GM19193 (cell line): ENCODE data around the gene GRIN1.
A peak's percentile ranks its signal among the peaks of the same experiment; 100 is the strongest.

ENCODE experiments used
- POLR2A ChIP-seq: IDR thresholded peaks from 4 replicates; pipeline ENCODE4 v1.6.1; 2011; ENCODE audit not compliant: insufficient read depth, insufficient read length; ENCODE audit errors: extremely low read depth

The GRIN1 gene

DNA sequence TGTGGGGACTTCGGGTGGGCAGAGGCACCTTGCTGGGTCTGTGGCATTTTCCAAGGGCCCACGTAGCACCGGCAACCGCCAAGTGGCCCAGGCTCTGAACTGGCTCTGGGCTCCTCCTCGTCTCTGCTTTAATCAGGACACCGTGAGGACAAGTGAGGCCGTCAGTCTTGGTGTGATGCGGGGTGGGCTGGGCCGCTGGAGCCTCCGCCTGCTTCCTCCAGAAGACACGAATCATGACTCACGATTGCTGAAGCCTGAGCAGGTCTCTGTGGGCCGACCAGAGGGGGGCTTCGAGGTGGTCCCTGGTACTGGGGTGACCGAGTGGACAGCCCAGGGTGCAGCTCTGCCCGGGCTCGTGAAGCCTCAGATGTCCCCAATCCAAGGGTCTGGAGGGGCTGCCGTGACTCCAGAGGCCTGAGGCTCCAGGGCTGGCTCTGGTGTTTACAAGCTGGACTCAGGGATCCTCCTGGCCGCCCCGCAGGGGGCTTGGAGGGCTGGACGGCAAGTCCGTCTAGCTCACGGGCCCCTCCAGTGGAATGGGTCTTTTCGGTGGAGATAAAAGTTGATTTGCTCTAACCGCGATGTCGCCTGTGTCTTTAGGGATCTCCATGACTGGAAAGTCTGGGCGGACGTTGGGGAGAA, 30.2 kb upstream of the GRIN1 start:
- TF ChIP-seq POLR2A, result no peak

DNA sequence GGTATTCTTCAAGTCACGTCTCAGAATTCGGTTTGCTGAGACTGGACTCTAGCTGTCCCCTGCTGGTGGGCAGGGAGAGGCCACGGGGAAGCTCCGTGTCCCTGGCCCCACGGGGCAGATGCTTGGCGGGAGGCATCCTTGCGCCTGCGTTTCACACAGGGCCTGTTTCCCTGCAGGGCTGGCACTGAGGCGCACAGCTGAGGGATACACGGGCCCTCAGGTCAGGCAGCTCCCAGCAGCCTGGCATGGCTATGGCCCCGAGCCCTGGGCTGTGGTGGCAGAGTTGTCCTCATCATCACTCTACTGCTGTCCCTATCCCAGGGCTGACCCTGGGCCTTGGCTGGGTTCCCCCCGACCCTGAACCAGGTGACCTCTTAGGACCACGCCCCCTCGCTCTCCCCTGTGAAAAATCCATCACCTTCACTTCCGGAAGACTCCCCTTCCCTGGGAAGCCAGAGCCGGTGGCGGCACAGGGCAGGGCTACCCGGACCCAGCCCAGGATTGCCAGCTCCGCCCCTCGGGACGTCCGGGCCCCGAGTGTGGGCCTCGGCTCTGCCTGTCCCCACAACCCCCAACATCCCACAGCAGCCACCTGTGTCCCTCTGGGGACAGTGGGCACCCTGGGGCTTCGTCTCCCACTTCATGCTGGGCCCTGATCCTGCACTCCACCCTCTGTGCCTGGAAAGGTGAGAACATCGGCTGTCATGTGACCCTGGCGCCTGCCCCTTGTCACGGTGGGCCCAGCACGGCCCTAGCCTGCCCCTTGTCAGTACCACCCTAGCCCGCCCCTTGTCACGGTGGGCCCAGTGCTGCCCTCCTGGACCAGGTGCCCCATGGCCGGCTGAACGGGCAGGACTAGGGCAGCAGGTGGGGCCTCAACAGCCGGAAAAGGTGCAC, 29.5 kb upstream of the GRIN1 start:
- no peak for TF ChIP-seq POLR2A

DNA sequence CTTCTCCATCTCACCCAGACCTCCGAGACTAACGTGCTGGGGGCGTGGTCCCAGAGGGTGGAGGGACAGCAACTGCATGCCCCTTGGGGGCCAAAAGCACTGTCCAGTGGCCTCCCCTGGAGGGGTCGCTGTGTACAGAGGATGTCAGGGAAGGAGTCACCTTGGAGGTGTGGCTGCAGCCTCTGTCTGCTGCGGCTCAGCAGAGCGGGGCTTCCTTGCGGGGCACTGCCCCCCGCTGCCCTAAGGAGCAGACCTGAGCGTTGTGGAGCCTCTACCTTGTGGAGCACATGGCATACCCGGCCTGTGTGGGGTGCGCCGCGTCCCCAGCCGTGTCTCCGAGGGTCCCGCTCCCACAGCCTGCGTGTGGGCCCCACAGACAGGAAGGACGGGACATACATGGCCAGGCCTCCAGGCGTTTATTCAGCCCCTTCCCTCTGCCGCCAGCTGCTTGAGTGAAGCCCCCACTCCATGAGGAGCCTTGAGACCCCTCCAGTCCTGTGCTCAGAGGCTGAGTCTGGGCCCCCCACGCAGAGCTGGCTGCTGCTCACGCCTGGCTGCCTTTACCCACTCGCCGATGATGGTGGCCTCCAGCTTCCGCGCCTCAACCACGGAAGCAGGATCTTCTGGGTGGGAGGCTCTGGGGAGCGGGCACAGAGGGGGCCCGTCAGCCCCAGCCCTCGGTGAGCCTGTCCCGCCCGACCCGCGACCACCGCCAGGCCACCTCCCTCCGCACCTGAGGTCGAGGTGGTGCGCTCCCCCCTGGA, 28.6 kb upstream of the GRIN1 start:
- TF ChIP-seq POLR2A, result no peak

DNA sequence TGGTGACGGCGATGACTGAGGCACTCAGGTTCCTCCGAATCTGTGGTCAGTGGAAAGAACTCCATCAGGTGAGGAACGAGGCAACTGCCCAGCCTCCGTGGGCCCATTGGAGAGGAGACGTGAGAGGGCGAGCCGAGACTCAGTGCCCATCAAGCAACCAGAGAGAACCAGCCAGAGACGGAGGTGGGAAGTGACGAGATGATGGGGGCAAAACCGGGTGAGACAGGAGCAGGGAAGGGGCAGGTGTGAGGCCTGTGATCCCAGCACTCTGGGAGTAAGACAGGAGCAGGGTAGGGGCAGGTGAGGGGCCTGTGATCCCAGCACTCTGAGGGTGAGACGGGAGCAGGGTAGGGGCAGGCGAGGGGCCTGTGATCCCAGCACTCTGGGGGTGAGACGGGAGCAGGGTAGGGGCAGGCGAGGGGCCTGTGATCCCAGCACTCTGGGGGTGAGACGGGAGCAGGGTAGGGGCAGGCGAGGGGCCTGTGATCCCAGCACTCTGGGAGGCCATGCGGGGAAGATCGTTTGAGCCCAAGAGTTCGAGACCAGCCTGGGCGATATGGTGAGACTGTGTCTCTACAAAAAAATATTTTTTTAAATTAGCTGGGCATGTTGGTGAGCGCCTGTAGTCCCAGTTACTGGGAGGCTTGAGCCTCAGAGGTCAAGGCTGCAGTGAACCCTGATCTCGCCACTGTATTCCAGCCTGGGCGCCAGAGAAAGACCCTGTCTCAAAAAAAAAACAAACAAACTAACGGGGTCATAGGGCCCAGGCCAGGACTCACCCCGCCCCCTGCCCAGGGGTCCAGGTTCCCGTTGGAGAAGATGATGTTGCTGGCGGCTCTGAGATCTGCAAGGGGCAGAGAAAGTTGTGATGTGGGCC, 27.8 kb upstream of the GRIN1 start:
- TF ChIP-seq POLR2A, result no peak

GRCh38 chr9:137111788-137112563, 27.0 kb upstream of the GRIN1 start:
- no peak for TF ChIP-seq POLR2A

DNA sequence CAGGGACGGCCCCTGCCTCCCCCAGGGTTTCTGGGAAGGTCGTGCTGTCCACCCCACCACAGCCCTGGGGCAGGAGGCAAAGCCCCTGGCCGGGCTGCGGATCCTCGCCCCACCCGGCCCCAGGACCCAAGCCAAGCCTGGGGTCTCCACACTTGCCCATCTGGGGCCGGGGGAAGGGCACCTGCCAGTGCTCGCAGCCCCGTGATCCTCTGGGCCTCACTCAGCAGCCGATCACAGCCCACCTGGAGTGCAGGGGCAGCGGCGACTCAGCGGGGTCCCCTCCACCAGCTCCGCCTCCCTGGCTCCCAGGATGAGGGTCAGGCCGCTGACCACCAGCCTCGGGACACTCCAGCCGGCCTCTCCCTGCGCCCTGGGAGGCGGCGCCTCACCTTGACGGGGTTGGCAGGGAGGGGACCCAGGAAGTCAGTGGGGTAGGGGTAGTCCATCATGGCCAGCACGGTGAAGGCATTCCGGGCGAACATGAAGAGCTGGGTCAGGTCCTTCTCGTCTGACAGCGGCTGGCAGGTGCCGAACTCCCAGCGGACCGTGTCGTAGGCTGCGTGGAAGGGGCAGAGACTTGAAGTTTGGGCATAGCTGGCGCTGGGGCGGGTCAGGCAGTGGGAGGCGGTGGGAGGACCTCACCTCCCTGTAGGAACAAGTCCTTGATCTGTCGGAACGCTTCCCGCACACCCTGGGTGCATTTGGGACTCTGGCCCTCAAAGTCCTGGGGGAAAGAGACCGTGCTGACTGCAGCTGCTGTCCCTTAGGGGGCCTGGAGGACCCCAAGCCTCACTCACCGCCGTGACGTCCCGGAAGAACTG, 26.2 kb upstream of the GRIN1 start:
- TF ChIP-seq POLR2A, result no peak

DNA sequence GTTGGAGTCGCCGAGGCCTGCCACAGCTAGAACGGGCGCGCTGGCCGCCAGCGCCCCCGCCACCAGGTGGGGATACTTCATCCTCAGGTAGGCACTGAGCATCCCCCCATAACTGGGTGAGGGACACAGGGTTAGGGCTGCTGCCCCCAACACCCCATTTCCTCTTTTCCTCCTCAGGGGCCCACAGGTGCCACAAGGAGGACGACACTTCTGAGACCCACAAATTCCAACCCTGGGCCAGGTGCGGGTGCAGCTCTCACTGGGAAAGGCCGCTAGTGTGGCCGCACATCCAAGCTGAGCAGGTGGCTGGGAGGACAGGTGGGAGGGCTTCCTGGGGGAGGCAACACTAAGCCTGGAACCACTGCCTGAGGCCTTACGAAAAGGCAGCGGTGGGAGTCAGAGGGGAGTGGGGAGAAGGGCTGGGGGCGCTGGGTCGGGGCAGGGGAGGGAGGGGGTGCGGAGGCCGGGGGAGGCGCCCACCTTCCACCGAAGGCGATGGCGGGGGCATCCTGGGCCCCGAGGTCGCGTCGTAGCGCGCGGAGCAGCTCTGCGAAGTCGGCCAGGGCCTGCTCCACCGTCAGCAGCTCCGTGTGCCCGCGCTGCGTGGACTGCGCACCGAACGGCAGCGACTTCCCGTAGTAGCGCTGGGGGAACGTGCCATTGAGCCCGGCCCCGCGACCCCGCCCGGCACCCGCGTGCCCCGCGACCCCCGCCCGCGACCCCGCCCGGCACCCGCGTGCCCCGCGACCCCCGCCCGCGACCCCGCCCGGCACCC, 25.4 kb upstream of the GRIN1 start:
- no peak for TF ChIP-seq POLR2A

GRCh38 chr9:137114220-137114612, 24.7 kb upstream of the GRIN1 start:
- no peak for TF ChIP-seq POLR2A

- peak; percentile 73 for TF ChIP-seq POLR2A
Observed at GRCh38 chr9:137114613-137115393, 24.2 kb upstream of the GRIN1 start, which contains the start of gene DPP7. Gene DPP7, minus strand, starts transcription at chr9:137114733. Its CDS starts 20 bp downstream, at chr9:137114713.

- TF ChIP-seq POLR2A, result no peak
Observed at GRCh38 chr9:137115394-137116026, 23.4 kb upstream of the GRIN1 start.

DNA sequence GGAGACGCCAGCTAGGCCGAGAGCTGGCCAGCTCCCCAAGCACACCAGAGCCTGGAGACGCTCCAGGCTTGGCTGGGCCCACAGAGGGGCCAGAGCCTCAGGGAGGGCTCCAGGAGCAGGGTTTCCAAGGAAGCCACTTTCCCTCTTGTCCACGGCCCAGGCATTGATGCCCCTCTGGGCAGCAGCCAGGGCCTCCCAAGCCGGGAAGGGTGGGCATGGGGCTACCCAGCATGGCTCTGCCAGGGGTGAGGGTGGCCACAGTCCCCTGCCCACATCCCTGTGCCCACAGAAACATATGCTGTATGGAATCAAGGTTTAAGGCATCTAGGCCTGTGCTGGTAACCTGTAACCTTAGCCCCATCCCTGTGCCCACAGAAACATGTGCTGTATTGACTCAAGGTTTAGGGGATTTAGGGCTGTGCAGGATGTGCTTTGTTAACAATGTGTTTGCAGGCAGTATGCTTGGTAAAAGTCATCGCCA, 22.9 kb upstream of the GRIN1 start:
- no peak for TF ChIP-seq POLR2A
